SK-N-SH (cell line): ENCODE data around the gene EMP1.

Experiments
- EP300 ChIP-seq, 2 experiments: IDR thresholded peaks; 2 replicates each; pipeline versions ENCODE4 v1.4.0 to v1.6.1; 2012; ENCODE audit warnings: borderline replicate concordance in 1 of 2, low read depth in 1 of 2, low read length in 1 of 2
- EZH2phosphoT487 ChIP-seq: fragments of 200-600 bp; sonication (generic); IDR thresholded peaks from 2 replicates; pipeline ENCODE4 v1.6.1; 2017; ENCODE audit warnings: low read depth, mixed run types, mild to moderate bottlenecking, antibody characterized with exemption, moderate library complexity, borderline replicate concordance
- NRF1 ChIP-seq: IDR thresholded peaks from 2 replicates; pipeline ENCODE4 v1.6.1; 2012; ENCODE audit warnings: low read depth, mild to moderate bottlenecking, low read length
- POLR2AphosphoS5 ChIP-seq: IDR thresholded peaks from 2 replicates; pipeline ENCODE4 v1.6.1; 2012; ENCODE audit warnings: low read depth, low read length
- RFX5 ChIP-seq: IDR thresholded peaks from 2 replicates; pipeline ENCODE4 v1.6.1; 2012; ENCODE audit warnings: mild to moderate bottlenecking, improper control_type of control experiment, low read length
- TF ChIP-seq, protein P1 (sequence below): fragments of 200-600 bp; sonication (generic); IDR thresholded peaks from 2 replicates; pipeline ENCODE4 v1.6.1; 2017; ENCODE audit warnings: antibody characterized with exemption, mild to moderate bottlenecking, moderate library complexity
- TF ChIP-seq, protein P2 (sequence below): IDR thresholded peaks from 2 replicates; pipeline ENCODE4 v1.6.1; 2012; ENCODE audit warnings: mild to moderate bottlenecking, low read depth, low read length, moderate library complexity

DNA sequence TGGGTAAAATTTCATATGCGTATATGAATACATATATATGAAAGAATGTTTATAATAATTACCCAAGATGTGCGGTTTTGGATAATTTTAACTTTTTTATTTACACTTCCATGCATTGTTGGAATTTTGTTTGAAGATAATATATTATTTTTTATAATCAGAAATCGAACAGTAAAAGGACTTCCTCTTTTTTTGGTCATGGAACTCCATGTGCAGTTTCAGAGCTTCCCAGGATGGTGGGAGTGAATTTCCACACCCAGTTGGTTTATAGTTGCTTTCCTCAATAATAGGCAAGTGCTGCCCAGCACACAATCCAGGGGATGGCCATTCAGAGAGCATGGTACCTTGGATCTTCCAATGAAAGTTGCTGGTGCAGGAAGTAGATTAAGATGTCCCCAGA, 6.3 kb upstream of the EMP1 start:
- TF ChIP-seq EP300 (IDR thresholded peaks at IDR 0.05; ENCODE audit: borderline replicate concordance in 1 of 2, low read depth in 1 of 2, low read length in 1 of 2) (no peak), RFX5 (no peak), POLR2AphosphoS5 (no peak), EZH2phosphoT487 (no peak), NRF1 (no peak)
- TF ChIP-seq, protein P1, sequence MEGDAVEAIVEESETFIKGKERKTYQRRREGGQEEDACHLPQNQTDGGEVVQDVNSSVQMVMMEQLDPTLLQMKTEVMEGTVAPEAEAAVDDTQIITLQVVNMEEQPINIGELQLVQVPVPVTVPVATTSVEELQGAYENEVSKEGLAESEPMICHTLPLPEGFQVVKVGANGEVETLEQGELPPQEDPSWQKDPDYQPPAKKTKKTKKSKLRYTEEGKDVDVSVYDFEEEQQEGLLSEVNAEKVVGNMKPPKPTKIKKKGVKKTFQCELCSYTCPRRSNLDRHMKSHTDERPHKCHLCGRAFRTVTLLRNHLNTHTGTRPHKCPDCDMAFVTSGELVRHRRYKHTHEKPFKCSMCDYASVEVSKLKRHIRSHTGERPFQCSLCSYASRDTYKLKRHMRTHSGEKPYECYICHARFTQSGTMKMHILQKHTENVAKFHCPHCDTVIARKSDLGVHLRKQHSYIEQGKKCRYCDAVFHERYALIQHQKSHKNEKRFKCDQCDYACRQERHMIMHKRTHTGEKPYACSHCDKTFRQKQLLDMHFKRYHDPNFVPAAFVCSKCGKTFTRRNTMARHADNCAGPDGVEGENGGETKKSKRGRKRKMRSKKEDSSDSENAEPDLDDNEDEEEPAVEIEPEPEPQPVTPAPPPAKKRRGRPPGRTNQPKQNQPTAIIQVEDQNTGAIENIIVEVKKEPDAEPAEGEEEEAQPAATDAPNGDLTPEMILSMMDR = no peak
- TF ChIP-seq, protein P2, sequence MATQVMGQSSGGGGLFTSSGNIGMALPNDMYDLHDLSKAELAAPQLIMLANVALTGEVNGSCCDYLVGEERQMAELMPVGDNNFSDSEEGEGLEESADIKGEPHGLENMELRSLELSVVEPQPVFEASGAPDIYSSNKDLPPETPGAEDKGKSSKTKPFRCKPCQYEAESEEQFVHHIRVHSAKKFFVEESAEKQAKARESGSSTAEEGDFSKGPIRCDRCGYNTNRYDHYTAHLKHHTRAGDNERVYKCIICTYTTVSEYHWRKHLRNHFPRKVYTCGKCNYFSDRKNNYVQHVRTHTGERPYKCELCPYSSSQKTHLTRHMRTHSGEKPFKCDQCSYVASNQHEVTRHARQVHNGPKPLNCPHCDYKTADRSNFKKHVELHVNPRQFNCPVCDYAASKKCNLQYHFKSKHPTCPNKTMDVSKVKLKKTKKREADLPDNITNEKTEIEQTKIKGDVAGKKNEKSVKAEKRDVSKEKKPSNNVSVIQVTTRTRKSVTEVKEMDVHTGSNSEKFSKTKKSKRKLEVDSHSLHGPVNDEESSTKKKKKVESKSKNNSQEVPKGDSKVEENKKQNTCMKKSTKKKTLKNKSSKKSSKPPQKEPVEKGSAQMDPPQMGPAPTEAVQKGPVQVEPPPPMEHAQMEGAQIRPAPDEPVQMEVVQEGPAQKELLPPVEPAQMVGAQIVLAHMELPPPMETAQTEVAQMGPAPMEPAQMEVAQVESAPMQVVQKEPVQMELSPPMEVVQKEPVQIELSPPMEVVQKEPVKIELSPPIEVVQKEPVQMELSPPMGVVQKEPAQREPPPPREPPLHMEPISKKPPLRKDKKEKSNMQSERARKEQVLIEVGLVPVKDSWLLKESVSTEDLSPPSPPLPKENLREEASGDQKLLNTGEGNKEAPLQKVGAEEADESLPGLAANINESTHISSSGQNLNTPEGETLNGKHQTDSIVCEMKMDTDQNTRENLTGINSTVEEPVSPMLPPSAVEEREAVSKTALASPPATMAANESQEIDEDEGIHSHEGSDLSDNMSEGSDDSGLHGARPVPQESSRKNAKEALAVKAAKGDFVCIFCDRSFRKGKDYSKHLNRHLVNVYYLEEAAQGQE = no peak
